ENCODE measurements around the gene PMM2.
"Not testable (repeated sequence)": the region's sequence is repeated elsewhere in the genome, so short reads cannot be mapped to it uniquely, and the experiment has no call there.

PMM2 gene

GRCh38 chr16:8776129-8776584 is 21.5 kb upstream of the PMM2 start:
- H3K36me3 ChIP-seq: peaks cover 77% of the 10 kb centered on the region
- no peak for TF ChIP-seq Cebpa-rat (IDR thresholded peaks at IDR 0.05)
- H3K4me1 ChIP-seq: no peaks in the 10 kb centered on the region
- no peak overlapping the region for H3K4me3 ChIP-seq
- no peaks in the 10 kb centered on the region for H3K27me3 ChIP-seq
- H3K4me2 ChIP-seq: no peak overlapping the region
- no peaks in the 10 kb centered on the region for H3K9me3 ChIP-seq
- H4K20me1 ChIP-seq: no peaks in the 10 kb centered on the region
- no peak overlapping the region for H3K9ac ChIP-seq
- H3K27ac ChIP-seq: no peak overlapping the region

GRCh38 chr16:8777217-8777616 is 20.4 kb upstream of the PMM2 start:
- Histone ChIP-seq H3K4me2 (no peak overlapping the region), H3K4me3 (no peak overlapping the region), H3K27ac (no peak overlapping the region), H3K9ac (no peak overlapping the region), H3K27me3 (no peaks in the 10 kb centered on the region), H3K9me3 (no peaks in the 10 kb centered on the region), H3K4me1 (no peaks in the 10 kb centered on the region), H3K36me3 (peaks cover 68% of the 10 kb centered on the region), H4K20me1 (no peaks in the 10 kb centered on the region)
- TF ChIP-seq Cebpa-rat (IDR thresholded peaks at IDR 0.05): no peak

- H3K4me2 ChIP-seq: no peak overlapping the region
- H3K4me1 ChIP-seq: no peaks in the 10 kb centered on the region
- no peaks in the 10 kb centered on the region for H3K9me3 ChIP-seq
- no peak overlapping the region for H3K4me3 ChIP-seq
- H3K36me3 ChIP-seq: peaks cover 35% of the 10 kb centered on the region
- H4K20me1 ChIP-seq: no peaks in the 10 kb centered on the region
- H3K27me3 ChIP-seq: no peaks in the 10 kb centered on the region
- no peak overlapping the region for H3K9ac ChIP-seq
- no peak overlapping the region for H3K27ac ChIP-seq
- TF ChIP-seq Cebpa-rat (IDR thresholded peaks at IDR 0.05): no peak
Observed at GRCh38 chr16:8781797-8782196, 15.8 kb upstream of the PMM2 start.

GRCh38 chr16:8782673-8783072 is 15.0 kb upstream of the PMM2 start:
- TF ChIP-seq Cebpa-rat (IDR thresholded peaks at IDR 0.05): no peak
- no peak overlapping the region for H3K9ac ChIP-seq
- peaks cover 26% of the 10 kb centered on the region for H3K36me3 ChIP-seq
- H3K4me3 ChIP-seq: no peak overlapping the region
- no peak overlapping the region for H3K27ac ChIP-seq
- no peaks in the 10 kb centered on the region for H3K9me3 ChIP-seq
- no peaks in the 10 kb centered on the region for H4K20me1 ChIP-seq
- H3K27me3 ChIP-seq: no peaks in the 10 kb centered on the region
- no peak overlapping the region for H3K4me2 ChIP-seq
- no peaks in the 10 kb centered on the region for H3K4me1 ChIP-seq

GRCh38 chr16:8785408-8785807 is 12.2 kb upstream of the PMM2 start:
- Histone ChIP-seq H3K27ac (no peak overlapping the region), H4K20me1 (no peaks in the 10 kb centered on the region), H3K9me3 (no peaks in the 10 kb centered on the region), H3K9ac (no peak overlapping the region), H3K36me3 (no peaks in the 10 kb centered on the region; the same call in 1 of the 2 replicates), H3K4me3 (no peak overlapping the region), H3K4me1 (no peaks in the 10 kb centered on the region), H3K4me2 (no peak overlapping the region), H3K27me3 (no peaks in the 10 kb centered on the region)
- no peak for TF ChIP-seq Cebpa-rat (IDR thresholded peaks at IDR 0.05)

- H4K20me1 ChIP-seq: not testable (repeated sequence)
Observed at GRCh38 chr16:8786316-8786715, 11.3 kb upstream of the PMM2 start.

GRCh38 chr16:8788578-8789172 is 9.0 kb upstream of the PMM2 start:
- no peak overlapping the region for H3K9ac ChIP-seq
- H3K27ac ChIP-seq: no peak overlapping the region
- no peak overlapping the region for H3K4me3 ChIP-seq
- H3K4me1 ChIP-seq: peaks cover 8% of the 10 kb centered on the region; the same call in 1 of the 2 replicates
- no peaks in the 10 kb centered on the region for H3K9me3 ChIP-seq
- no peaks in the 10 kb centered on the region for H3K27me3 ChIP-seq
- H4K20me1 ChIP-seq: no peaks in the 10 kb centered on the region
- TF ChIP-seq Cebpa-rat (IDR thresholded peaks at IDR 0.05): no peak
- no peak overlapping the region for H3K4me2 ChIP-seq
- H3K36me3 ChIP-seq: no peaks in the 10 kb centered on the region

More at GRCh38 chr16:8786316-8786715, 11.3 kb upstream of the PMM2 start:
- H3K4me2 ChIP-seq, H3K27ac ChIP-seq, H3K4me1 ChIP-seq, H3K4me3 ChIP-seq, H3K9ac ChIP-seq, H3K36me3 ChIP-seq, H3K27me3 ChIP-seq, H3K9me3 ChIP-seq: not testable (repeated sequence)

- H3K4me2 ChIP-seq: no peak overlapping the region
- no peak overlapping the region for H3K4me3 ChIP-seq
- H3K9ac ChIP-seq: peak overlapping the region; percentile 29; the same call in 1 of the 2 replicates
- H3K27ac ChIP-seq: no peak overlapping the region
- peaks cover 24% of the 10 kb centered on the region for H4K20me1 ChIP-seq
- no peaks in the 10 kb centered on the region for H3K27me3 ChIP-seq
- peaks cover 25% of the 10 kb centered on the region for H3K36me3 ChIP-seq
- no peak for TF ChIP-seq Cebpa-rat (IDR thresholded peaks at IDR 0.05)
- H3K4me1 ChIP-seq: peaks cover 44% of the 10 kb centered on the region
- no peaks in the 10 kb centered on the region for H3K9me3 ChIP-seq
Observed at GRCh38 chr16:8795091-8795490, 2.5 kb upstream of the PMM2 start.

- Histone ChIP-seq H4K20me1 (peaks cover 31% of the 10 kb centered on the region), H3K4me2 (peak overlapping the region; percentile 99), H3K27me3 (no peaks in the 10 kb centered on the region)
Observed at GRCh38 chr16:8795818-8796217, 1.8 kb upstream of the PMM2 start.

GRCh38 chr16:8796469-8797363 is 923 bp upstream of the PMM2 start:
- Histone ChIP-seq H3K36me3 (peaks cover 40% of the 10 kb centered on the region), H3K4me2 (peak overlapping the region; percentile 99), H3K4me1 (peaks cover 51% of the 10 kb centered on the region)

More at GRCh38 chr16:8795818-8796217, 1.8 kb upstream of the PMM2 start:
- Histone ChIP-seq H3K9ac (peak overlapping the region; percentile 95; the same call in 1 of the 2 replicates), H3K36me3 (peaks cover 31% of the 10 kb centered on the region), H3K9me3 (no peaks in the 10 kb centered on the region), H3K27ac (no peak overlapping the region), H3K4me3 (no peak overlapping the region), H3K4me1 (peaks cover 52% of the 10 kb centered on the region)
- TF ChIP-seq Cebpa-rat (IDR thresholded peaks at IDR 0.05): no peak

More at GRCh38 chr16:8796469-8797363, 923 bp upstream of the PMM2 start:
- Histone ChIP-seq H3K9me3 (no peaks in the 10 kb centered on the region), H3K9ac (peak overlapping the region; percentile 95), H3K27me3 (no peaks in the 10 kb centered on the region), H4K20me1 (peaks cover 40% of the 10 kb centered on the region), H3K4me3 (peak overlapping the region; percentile 98), H3K27ac (peak overlapping the region; percentile 93)
- TF ChIP-seq Cebpa-rat (IDR thresholded peaks at IDR 0.05): no peak
